Activated CD4-positive, CD25-positive, alpha-beta regulatory T cell treated with anti-CD3 and anti-CD28 coated beads, Interleukin-2, amount 50 U/mL, for 16 hours (primary cell): ENCODE measurements around the gene PIKFYVE.
A peak's percentile ranks its signal among the peaks of the same experiment; 100 is the strongest.
"Not testable (repeated sequence)": the region's sequence is repeated elsewhere in the genome, so short reads cannot be mapped to it uniquely, and the experiment has no call there.

Experiments used
- DNase-seq: peaks from one replicate; pipeline ENCODE4 v3.0.0-alpha.2; 2020; ENCODE audit warnings: low read depth, low spot score

Gene PIKFYVE

DNA sequence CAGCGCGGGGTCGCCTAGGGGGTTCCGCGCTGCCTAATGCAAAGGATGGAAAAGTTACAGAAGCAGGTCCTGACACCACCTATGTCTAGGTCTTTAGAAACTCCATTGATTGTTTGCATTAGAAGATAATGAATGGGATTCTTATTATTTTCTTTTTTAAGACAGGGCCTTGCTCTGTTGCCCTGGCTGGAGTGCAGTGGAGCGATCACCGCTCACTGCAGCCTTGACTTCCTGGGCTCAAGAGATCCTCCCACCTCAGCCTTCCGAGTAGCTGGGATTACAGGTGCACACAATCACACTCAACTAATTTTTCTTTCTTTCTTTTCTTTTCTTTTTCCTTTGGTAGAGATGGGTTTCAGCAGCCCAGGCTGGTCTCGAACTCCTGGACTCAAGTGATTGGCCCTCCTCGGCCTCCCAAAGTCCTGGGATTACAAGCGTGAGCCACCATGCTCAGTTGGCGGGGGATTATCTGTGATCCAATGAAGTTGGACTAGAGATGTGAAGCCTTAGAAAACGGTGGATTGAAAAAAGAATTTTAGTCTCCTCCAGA, 10.4 kb upstream of the PIKFYVE start:
- no peak for DNase-seq

DNA sequence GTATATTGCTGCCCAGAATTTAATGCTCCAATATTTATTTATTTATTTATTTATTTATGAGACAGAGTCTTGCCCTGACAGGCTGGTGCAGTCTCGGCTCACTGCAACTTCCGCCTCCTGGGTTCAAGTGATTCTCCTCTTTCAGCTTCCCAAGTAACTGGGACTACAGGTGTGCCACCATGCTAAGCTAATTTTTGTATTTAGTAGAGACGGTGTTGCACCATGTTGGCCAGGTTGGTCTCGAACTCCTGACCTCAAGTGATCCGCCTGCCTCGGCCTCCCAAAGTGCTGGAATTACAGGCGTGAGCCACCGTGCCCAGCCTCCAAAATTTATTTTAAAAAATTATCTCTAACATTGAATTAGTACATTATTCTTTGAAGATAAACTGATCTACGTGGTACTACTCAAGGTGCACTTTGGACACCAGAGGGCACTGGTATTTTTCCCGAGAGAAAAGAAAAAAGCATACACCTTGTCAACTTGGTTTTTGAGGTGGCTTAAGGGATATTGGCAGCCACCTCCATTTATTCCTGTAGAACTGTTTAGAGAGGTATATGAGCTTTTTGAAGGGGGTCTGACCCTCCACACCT, 9.8 kb upstream of the PIKFYVE start:
- no peak for DNase-seq

DNA sequence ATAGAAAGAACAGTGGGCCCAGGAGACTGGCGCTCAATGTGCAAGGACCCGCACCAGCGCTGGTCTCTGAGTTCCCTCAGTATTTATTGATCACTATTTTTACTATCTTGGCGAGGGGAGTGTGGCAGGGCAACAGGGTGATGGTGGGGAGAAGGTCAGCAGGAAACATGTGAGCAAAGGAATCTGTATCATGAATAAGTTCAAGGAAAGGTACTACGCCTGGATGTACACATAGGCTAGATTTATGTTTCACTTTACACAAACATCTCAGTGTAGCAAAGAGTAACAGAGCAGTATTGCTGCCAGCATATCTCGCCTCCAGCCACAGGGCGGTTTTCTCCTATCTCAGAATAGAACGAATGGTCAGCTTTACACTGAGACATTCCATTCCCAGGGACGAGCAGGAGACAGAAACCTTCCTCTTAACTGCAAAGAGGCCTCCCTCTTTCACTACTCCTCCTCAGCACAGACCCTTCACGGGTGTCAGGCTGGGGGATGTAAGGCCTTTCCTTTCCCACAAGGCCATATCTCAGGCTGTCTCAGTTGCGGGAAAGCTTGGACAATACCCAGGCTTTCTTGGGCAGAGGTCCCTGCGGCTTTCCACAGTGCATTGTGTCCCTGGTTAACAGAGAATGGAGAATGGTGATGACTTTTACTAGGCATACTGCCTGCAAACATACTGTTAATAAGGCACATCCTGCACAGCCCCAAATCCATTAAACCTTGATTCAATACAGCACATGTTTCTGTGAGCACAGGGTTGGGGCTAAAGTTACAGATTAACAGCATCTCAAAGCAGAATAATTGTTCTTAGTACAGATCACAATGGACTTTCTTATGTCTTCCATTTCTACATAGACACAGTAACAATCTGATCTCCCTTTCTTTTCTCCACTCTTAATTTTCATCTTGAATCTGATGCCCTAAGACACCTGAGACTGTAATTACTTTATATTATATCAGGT, 8.9 kb upstream of the PIKFYVE start:
- not testable (repeated sequence) for DNase-seq

DNA sequence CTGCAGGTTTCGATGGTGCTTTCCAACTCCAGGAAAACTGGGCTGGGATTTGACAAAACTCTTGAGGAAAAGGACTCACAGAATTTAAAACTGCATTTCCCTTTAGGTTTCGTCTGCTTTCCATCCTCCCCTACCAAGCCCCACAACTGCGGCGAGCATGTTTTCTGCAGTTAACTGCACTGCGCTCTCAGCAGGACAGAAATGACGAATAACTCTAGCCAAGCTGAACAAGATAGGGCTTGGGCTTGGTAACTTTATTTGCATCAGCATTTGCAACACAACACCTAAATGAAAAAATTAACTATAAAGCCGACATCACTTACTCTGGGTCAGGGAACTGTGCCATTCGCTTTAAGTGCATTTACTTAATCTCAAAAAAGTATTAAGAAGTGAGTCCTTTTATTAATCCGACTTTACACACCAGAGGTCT, 669 bp upstream of the PIKFYVE start:
- DNase-seq: peak; percentile 15

DNA sequence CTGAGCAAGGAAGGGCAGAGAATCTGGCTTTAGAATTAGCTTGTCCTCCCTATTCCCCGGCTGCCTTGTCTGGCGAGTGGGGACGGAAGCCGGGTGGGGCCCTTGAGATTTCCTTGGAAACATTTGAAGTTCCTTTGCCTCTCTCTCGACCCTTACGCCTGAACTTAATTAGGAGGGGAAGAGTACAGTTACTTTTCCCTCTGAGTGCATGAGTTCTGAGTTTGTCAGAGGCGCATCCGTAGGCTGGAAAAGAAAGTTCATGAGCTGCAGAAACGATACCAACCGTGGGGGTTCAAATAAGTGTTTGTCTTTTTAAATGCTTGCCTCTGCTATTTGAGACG, 468 bp downstream of the PIKFYVE start:
- DNase-seq: no peak

DNA sequence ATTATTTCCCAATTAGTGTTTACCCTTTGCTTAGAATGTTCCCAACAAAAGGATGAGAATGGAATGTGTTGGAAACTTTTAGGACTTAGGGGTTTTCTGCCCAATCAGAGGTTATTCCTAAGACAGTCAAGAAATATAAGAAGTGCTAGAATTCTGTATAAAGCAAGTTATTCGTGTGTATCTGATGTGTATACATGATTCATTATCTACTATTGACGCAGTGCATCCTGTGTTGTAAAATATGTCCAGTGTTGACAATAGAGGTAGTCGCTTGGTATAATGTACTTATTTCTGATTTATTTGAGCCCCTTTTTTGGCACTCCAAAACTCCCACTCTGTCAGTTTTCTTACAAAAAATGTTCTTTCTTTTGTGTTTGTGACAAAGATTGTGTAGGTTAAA, 881 bp downstream of the PIKFYVE start:
- no peak for DNase-seq

DNA sequence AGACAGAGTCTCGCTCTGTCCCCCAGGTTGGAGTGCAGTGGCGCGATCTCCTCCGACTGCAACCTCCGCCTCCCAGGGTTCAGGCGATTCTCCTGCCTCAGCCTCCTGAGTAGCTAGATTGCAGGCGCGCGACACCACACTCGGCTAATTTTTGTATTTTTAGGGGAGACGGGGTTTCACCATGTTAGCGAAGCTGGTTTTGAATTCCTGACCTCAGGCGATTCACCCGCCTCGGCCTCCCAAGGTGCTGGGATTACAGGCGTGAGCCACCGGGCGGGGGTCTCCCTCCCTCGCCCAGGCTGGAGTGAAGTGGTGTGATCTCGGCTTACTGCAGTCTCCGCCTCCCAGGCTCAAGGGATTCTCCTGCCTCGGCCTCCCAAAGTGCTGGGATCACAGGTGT, 1.5 kb downstream of the PIKFYVE start:
- DNase-seq: not testable (repeated sequence)

DNA sequence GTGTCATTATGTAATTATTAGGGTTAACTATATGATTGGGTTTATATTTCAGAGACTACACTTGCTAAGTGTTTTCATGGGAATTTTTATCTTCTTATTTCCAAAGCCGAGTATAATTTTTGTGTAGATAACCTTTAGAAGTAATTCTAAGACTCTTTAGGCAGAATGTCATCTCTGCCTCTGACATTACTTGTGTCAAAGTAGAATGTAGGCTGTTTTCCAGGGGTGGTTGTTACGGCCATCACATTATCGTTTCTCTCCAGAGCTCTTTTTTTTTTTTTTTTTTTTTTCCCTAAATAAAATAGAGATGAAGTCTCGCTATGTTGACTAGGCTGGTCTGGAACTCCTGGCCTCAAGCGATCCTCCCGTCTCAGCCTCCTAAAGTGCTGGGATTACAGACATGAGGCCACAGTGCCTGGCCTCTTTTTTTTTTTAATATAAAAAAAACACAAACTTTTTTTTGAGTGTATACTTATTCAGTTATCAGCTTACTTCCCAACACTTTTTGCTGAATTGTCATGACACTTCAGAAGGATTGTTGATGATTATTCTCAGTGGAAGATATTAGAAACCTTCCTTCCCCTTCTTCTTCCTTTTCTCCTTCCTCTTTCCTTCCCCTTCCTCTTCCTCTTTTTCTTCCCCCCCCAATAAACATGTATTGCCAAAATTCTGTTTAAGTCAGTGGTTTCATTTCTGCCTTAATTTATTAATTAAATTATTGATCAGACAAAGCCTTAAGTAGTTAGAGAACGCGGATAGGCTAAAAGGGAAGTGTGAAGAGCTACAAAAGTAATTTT, 2.3 kb downstream of the PIKFYVE start:
- no peak for DNase-seq

DNA sequence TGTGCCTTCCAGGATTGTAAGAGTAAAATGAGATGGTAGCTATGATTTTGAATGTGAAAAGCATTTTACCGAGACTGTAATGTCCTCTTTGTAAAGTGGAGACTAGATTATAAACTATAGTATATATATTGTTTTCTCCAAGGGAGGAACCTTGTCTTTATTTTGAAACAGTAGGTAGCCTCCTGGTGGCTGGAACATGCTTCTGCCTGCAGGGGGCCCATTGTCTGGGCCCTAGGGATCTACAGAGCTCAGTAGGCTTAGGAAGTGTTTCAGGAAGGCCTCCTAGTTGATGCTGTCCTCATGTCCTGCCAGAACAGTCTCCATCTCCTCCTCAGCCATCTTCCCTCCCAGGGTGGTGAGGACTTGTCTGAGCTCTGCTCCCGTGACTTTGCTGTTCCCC, 3.0 kb downstream of the PIKFYVE start:
- no peak for DNase-seq

DNA sequence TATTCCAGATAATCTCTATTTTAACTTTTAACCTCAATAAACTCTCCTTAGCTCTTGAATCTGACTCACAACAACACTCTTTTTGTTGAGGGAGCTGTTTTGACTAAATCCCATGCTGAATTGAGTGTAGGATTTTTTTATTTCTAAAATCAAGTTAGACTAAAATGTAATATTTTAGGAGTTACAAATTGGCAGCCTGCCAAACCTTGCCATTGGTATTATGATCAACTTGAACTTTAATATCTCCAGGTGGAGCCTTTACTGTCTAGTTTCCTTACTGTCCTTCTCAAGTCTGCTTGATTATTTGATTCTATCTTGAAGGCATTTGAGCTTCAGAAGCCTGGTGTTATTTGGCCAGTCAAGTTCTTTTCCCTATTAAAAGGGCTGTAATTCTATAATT, 8.7 kb downstream of the PIKFYVE start:
- no peak for DNase-seq

DNA sequence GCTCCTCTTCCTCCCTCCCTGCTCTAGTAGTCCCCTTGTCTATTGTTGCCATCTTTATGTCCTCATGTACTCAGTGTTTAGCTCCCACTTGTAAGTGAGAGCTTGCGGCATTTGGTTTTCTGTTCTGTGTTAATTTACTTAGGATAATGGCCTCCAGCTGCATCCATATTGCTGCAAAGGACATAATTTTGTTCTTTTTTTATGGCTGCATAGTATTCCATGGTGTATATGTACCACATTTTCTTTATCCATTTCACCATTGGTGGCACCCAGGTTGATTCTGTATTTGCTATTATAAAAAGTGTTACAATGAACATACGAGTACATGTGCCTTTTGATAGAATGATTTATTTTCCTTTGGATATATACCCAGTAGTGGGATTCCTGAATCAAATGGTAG, 12.5 kb downstream of the PIKFYVE start:
- DNase-seq: no peak

DNA sequence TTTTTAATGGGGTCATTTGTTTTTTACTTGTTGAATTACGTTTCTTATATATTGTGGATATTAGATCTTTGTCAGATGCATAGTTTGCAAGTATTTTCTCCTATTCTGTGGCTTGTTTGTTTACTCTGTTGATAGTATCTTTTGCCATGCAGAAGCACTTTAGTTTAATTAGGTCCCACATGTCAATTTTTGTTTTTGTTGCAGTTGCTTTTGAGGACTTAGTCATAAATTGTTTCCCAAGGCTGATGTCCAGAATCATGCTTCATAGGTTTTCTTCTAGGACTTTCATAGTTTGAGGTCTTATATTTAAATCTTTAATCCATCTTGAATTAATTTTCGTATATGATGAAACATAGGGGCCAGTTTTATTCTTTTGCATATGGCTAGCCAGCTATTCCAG, 13.2 kb downstream of the PIKFYVE start:
- no peak for DNase-seq

DNA sequence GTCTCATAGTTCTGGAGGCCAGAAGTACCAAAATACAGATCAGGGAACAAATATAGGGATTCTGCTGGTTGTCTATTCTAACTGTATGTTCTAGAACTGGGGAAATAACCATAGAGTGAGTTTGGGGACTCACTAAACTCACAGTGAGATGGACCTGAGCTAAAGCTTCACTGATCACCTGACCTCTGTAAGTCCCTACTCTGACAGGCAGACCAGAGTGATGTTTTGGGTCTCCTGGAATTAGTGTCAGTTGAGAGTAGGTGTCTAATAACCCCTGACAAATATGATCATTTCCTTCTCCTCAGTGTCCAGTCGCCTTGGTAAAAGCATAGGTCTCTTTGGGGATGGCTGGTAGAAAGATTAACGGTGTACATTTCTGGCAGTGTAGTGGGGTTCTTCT, 14.2 kb downstream of the PIKFYVE start:
- no peak for DNase-seq

DNA sequence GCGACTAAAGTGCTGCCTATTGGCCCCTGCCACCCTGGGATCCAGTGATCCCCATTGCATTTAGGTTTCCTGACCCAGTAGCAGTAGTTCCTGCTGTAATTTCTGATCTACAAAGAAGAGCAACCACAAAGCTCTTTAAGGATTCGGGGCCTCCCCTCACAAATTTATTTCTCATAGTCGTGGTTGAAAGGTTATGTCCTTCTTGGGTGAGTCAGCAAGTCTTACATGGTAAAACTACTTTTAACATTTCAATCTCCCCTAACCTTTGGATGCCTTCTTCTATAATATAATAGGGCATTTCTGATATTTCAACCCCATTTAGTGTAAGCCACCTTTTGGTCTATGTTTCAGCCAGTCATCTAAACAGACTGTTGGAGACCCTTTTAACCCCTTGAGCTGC, 14.9 kb downstream of the PIKFYVE start:
- DNase-seq: no peak

DNA sequence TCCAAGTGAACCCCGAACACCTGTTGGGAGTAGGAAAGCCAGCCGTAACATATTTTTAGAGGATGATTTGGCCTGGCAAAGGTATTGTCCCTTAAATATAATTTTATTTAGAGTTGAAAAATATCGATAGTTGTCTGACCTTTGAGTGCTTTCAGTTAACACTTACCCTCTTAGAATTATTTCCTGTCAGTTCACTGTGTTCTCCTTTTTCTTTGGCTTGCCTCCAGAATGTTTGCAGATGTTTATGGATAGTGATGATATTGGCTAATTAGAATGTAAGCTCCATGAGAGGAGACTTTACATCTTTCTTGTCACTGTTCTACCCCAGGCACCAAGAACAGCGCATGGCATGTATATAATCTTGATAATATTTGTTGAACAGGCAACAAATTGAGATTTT, 19.8 kb downstream of the PIKFYVE start:
- DNase-seq: no peak

DNA sequence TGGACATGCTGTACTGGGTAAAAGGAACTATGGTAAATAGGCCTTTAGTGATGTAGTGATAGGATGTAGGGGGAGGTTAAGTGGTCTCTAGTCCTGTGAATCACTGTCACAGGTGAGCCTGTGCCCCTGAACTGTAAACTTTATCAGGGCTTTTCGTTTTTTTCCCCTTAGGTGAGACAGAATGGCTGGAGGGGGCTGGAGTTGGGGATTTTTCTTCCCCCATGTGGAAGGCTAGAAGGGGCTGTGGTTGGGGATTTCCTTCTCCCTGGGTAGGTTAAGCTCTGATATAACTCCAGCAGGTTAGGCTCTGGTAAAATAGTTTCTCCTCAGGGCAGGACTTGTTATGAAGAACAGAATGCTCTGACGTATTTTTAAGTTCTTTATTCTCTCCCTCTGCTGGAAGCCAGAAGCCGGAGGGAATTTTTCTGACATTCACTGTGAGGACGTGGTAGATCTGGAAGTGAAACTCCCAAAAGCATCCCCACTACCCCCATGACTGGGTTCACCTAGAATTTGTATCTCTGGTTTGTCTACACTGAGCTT, 28.5 kb downstream of the PIKFYVE start:
- no peak for DNase-seq

DNA sequence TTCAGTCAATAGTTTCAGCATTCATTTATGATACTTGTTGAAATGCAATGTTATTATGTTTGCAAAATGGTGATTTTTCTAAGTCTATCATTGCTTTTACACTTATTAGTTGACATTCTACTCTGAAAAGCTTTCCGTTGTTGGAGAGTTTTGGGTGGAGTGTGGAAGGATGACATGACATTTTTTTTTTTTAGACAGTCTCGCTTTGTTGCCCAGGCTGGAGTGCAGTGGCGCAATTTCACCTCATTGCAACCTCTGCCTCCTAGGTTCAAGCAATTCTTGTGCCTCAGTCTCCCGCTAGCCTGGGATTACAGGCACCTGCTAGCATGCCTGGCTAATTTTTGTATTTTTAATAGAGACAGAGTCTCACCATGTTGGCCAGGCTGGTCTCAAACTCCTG, 29.8 kb downstream of the PIKFYVE start:
- no peak for DNase-seq

DNA sequence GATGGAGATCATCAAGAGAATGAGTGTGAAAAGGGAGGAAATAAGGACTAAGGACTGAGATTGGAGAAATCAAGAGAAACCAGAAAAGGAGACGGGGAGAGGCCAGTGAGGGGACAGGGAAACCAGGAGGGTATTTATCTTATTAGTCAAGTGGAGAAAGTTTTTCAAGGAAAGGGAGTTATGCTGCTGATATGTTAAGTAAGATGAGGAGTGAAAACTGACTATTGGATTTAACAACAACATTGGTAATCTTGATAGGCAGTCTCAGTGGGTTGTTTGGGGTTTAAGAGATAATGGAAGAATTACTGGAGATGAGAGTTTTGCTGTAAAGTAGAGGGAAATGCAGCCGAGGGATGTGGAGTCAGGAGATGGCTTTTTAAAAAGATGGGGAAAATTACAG, 30.6 kb downstream of the PIKFYVE start:
- no peak for DNase-seq

DNA sequence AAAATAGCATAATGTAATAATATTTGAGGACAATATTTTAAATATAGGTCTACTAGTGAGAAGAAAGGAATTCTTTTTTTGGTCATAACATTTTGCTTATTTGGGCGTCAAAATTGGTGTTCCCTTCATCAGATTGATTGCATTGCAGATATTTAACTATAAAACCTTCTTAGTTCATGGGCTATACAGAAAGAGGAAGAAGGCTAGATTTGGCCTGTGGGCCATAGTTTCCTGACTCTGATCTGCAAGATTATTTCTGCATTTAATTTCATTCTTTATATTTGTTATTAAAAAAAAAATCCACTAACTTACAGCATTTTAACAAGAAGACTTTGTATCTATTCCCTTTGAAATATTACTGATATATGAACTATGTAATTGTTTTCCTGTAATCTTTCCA, 31.9 kb downstream of the PIKFYVE start:
- no peak for DNase-seq

DNA sequence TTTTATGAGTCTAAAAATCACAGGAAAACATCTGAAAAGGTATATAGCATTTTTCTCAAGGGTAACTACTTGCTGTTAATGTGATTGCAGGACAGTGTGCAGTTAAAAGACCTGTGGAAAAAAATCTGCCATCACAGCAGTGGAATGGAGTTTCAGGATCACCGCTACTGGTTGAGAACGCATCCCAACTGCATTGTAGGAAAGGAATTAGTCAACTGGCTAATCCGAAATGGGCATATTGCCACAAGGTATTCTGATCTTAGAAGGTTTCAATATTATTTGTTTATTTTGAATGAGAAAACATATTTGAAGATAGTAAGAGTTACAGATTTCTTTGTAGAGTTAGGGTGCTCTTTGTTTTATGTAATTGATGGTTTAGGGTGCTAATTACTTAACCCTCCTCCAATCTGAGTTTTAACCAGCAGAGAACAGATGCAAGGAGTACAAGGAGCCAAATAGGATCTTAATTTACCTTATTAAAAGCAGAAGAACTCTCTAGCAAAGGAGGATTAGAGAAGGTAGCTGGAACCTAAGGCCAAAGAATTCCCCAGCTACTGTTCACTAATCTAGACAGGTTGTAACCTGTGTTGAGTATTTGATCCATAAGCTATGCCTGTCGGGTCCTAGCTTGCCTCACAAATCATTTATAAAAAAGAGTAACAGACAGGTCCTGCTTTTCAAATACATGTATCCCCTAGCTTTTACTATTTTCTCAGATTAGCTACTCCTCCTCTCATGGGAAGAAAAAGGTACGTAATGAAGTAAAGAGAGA, 35.0 kb downstream of the PIKFYVE start:
- DNase-seq: no peak

DNA sequence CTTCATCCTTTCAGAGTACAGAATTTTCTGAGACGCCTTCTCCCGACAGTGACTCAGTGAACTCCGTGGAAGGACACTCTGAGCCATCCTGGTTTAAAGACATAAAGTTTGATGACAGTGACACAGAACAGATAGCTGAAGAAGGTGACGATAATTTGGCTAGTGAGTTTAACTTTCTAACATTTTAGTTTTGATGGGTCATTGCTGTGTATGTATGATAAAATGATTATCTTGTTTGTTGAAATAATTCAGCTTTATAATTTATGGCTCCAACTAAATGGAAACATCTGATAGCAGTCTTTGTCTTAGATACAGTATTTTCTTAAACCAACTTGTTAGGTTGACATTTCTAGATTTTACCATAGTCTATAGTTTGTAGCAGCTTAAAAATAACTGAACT, 38.1 kb downstream of the PIKFYVE start:
- no peak for DNase-seq
